Breast epithelium (tissue), 3 donors: ENCODE data around the gene RAD51.

Source experiments
- POLR2A ChIP-seq: fragments of 450-650 bp; IDR thresholded peaks from one replicate; pipeline ENCODE4 v1.6.1; 2016; ENCODE audit warnings: antibody characterized with exemption, mild to moderate bottlenecking, moderate library complexity
- TF ChIP-seq, protein P1 (sequence below), 3 donors: fragments of 450-650 bp; IDR thresholded peaks; one replicate each; pipeline ENCODE4 v1.5.1; 2016 to 2017; ENCODE audit warnings: antibody characterized with exemption in 3 of 3, mild to moderate bottlenecking in 3 of 3, moderate library complexity in 3 of 3

DNA sequence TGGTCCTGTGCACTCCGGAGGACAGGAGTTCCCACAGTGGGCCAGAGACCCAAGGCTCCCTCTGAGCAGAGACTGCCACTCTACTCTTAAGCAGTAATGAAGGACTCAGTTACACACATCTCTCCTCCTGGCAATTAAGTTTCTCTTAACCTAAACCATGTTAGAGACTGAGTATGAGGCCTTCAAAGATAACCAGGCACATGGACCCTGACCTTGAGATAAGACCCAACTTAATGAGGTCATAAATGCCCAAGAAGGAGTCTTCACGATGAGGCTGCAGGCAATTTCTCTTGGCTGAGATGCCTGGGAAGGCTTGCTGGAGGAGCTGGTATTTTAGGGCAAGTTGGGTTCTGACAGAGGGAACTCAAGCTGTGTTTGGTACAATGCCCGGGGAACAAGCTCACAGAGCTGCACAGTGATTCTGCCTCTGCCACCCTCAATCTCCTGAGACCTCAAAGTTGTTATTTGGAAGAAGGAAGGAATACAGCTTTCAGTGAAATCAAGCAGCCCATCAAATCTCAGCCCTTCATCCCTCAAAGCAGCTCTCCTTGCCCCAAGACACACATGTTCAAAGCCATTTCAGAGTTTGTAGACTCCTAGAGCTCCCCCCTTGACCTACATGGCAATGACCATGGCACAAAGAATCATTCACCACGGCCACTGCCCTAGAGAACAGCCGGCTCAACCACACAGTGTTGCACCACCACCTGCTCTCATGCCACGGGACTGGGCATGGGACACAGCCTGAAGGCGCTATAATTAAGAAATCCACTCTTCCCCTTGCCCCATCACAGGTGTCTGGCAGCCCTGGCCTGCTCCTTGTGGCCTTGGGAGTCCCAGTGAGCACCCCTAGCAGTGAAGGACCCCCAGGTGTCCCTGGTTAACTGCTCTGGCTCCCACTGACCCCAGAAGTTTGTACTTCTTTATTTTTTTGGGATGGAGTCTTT, 53.0 kb downstream of the RAD51 start:
- TF ChIP-seq POLR2A = no peak
- TF ChIP-seq, protein P1, sequence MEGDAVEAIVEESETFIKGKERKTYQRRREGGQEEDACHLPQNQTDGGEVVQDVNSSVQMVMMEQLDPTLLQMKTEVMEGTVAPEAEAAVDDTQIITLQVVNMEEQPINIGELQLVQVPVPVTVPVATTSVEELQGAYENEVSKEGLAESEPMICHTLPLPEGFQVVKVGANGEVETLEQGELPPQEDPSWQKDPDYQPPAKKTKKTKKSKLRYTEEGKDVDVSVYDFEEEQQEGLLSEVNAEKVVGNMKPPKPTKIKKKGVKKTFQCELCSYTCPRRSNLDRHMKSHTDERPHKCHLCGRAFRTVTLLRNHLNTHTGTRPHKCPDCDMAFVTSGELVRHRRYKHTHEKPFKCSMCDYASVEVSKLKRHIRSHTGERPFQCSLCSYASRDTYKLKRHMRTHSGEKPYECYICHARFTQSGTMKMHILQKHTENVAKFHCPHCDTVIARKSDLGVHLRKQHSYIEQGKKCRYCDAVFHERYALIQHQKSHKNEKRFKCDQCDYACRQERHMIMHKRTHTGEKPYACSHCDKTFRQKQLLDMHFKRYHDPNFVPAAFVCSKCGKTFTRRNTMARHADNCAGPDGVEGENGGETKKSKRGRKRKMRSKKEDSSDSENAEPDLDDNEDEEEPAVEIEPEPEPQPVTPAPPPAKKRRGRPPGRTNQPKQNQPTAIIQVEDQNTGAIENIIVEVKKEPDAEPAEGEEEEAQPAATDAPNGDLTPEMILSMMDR (IDR thresholded peaks at IDR 0.05) = no peak
